IMR-90 (cell line): ENCODE results near the gene CCSER1. TPM values are rescaled to one million over a fixed set of nuclear protein-coding genes. Genes with fewer than 3 reads are reported as not detected.
A peak's percentile ranks its signal among the peaks of the same experiment; 100 is the strongest.

Experiments
- ATAC-seq: fragments of 200-7000 bp; cut with Tn5 transposase; 2 replicates; pipeline ENCODE4 v1.9.1; 2020; ENCODE audit warnings: low read depth, mild to moderate bottlenecking, moderate library complexity
- BruUV-seq: library from RNA; stranded (reverse); fragments of 400-500 nt; replicated peaks from 2 replicates; lab custom pipeline; 2021; lab: Mats Ljungman, UMichigan
- CTCF ChIA-PET: fragments of 300-600 bp; formaldehyde crosslinking; extraction: SDS; loops from one replicate; lab custom pipeline; 2021; ENCODE audit warnings: antibody characterized with exemption; lab: Yijun Ruan, JAX
- POLR2A ChIA-PET: fragments of 300-600 bp; sonication (Branson Sonifier 250); formaldehyde crosslinking; loops from one replicate; lab custom pipeline; 2022; ENCODE audit warnings: antibody characterized with exemption; ENCODE audit not compliant: unreplicated experiment; lab: Charles Lee
- DNase-seq: peaks from one replicate; pipeline ENCODE4 v3.0.0; 2013
- H2AFZ ChIP-seq: replicated peaks from 2 replicates; pipeline ENCODE3; 2013; ENCODE audit warnings: low read length, mild to moderate bottlenecking; ENCODE audit not compliant: poor library complexity
- H2AK5ac ChIP-seq: 2 replicates; pipeline ENCODE4 v1.6.1; 2013; ENCODE audit warnings: low read depth, low read length, inconsistent platforms
- H2AK9ac ChIP-seq: replicated peaks from 2 replicates; pipeline ENCODE3; 2013; ENCODE audit warnings: mild to moderate bottlenecking, low read depth, low read length, moderate library complexity; ENCODE audit not compliant: poor library complexity
- H2BK120ac ChIP-seq: 2 replicates; pipeline ENCODE4 v1.6.1; 2013; ENCODE audit warnings: low read depth, low read length, inconsistent platforms
- H2BK15ac ChIP-seq: 3 replicates; pipeline ENCODE4 v1.6.1; 2013; ENCODE audit warnings: low read depth, low read length, inconsistent platforms
- H2BK20ac ChIP-seq: 2 replicates; pipeline ENCODE4 v1.6.1; 2013; ENCODE audit warnings: low read depth, mild to moderate bottlenecking, inconsistent platforms, low read length, moderate library complexity
- H2BK5ac ChIP-seq: 2 replicates; pipeline ENCODE4 v1.6.1; 2013; ENCODE audit warnings: mild to moderate bottlenecking, low read depth, low read length, inconsistent platforms; ENCODE audit not compliant: poor library complexity, severe bottlenecking
- H3K14ac ChIP-seq: replicated peaks from 2 replicates; pipeline ENCODE4 v1.6.1; 2013; ENCODE audit warnings: low read depth, low read length, inconsistent platforms
- H3K18ac ChIP-seq: 2 replicates; pipeline ENCODE4 v1.6.1; 2013; ENCODE audit warnings: low read depth, low read length, control low read depth
- H3K23ac ChIP-seq: 2 replicates; pipeline ENCODE4 v1.6.1; 2013; ENCODE audit warnings: low read depth, low read length, inconsistent platforms
- H3K27ac ChIP-seq: 2 replicates; pipeline ENCODE4 v1.5.1; 2013; ENCODE audit warnings: mild to moderate bottlenecking, control low read depth, low read length; ENCODE audit not compliant: insufficient read depth
- H3K27me3 ChIP-seq: 2 replicates; pipeline ENCODE4 v1.6.1; 2013; ENCODE audit warnings: low read length; ENCODE audit not compliant: control insufficient read depth, insufficient read depth
- H3K36me3 ChIP-seq: 2 replicates; pipeline ENCODE4 v1.6.1; 2013; ENCODE audit warnings: low read length, mixed read lengths; ENCODE audit not compliant: control insufficient read depth, insufficient read depth
- H3K4ac ChIP-seq: 2 replicates; pipeline ENCODE4 v1.6.1; 2013; ENCODE audit warnings: low read depth, low read length, inconsistent platforms
- H3K4me1 ChIP-seq: 2 replicates; pipeline ENCODE4 v1.6.1; 2013; ENCODE audit warnings: low read length, mixed read lengths; ENCODE audit not compliant: control insufficient read depth, insufficient read depth
- H3K4me2 ChIP-seq: 2 replicates; pipeline ENCODE4 v1.6.1; 2013; ENCODE audit warnings: low read depth, mild to moderate bottlenecking, control low read depth, low read length, moderate library complexity
- H3K4me3 ChIP-seq: 2 replicates; pipeline ENCODE4 v1.5.1; 2013; ENCODE audit warnings: low read depth, mild to moderate bottlenecking, control low read depth, low read length, moderate library complexity; ENCODE audit not compliant: insufficient read depth
- H3K56ac ChIP-seq: 2 replicates; pipeline ENCODE4 v1.6.1; 2013; ENCODE audit warnings: low read length, inconsistent platforms; ENCODE audit not compliant: insufficient read depth; ENCODE audit errors: extremely low read depth
- H3K79me1 ChIP-seq, 2 experiments: 2 replicates each; pipeline ENCODE4 v1.6.1; 2013; ENCODE audit warnings: low read length in 2 of 2, inconsistent platforms in 1 of 2, low read depth in 1 of 2
- H3K9ac ChIP-seq: 2 replicates; pipeline ENCODE4 v1.6.1; 2013; ENCODE audit warnings: low read depth, low read length, control low read depth
- H3K9me1 ChIP-seq: 2 replicates; pipeline ENCODE4 v1.6.1; 2013; ENCODE audit warnings: low read length, inconsistent platforms; ENCODE audit not compliant: insufficient read depth
- H3K9me3 ChIP-seq: 2 replicates; pipeline ENCODE4 v1.6.1; 2013; ENCODE audit warnings: low read length; ENCODE audit not compliant: control insufficient read depth, insufficient read depth
- H4K20me1 ChIP-seq: 2 replicates; pipeline ENCODE4 v1.6.1; 2013; ENCODE audit warnings: low read length, inconsistent platforms; ENCODE audit not compliant: insufficient read depth
- H4K5ac ChIP-seq: 2 replicates; pipeline ENCODE4 v1.6.1; 2013; ENCODE audit warnings: mild to moderate bottlenecking, low read depth, low read length, control low read depth
- H4K8ac ChIP-seq, 2 experiments: 2 replicates each; pipeline ENCODE4 v1.6.1; 2013; ENCODE audit warnings: low read depth in 2 of 2, low read length in 2 of 2, control low read depth in 1 of 2, inconsistent platforms in 1 of 2
- H4K91ac ChIP-seq: 2 replicates; pipeline ENCODE4 v1.6.1; 2013; ENCODE audit warnings: low read depth, low read length, inconsistent platforms; ENCODE audit not compliant: insufficient read depth
- BHLHE40 ChIP-seq: fragments of 150-350 bp; IDR thresholded peaks from 2 replicates; pipeline ENCODE4 v1.6.1; 2016; ENCODE audit warnings: mild to moderate bottlenecking, low read depth, low read length
- CEBPB ChIP-seq: IDR thresholded peaks from 2 replicates; pipeline ENCODE4 v1.6.1; 2012; ENCODE audit warnings: low read depth, low read length, improper control_type of control experiment
- FOS ChIP-seq: fragments of 150-350 bp; IDR thresholded peaks from 2 replicates; pipeline ENCODE4 v1.6.1; 2016; ENCODE audit warnings: low read depth, low read length
- MAFK ChIP-seq: IDR thresholded peaks from 2 replicates; pipeline ENCODE4 v1.6.1; 2012; ENCODE audit warnings: low read depth, low read length, improper control_type of control experiment
- MAZ ChIP-seq: IDR thresholded peaks from 2 replicates; pipeline ENCODE4 v1.6.1; 2012; ENCODE audit warnings: low read depth, mild to moderate bottlenecking, low read length, improper control_type of control experiment, moderate library complexity, borderline replicate concordance
- NFE2L2 ChIP-seq: fragments of 150-350 bp; IDR thresholded peaks from 2 replicates; pipeline ENCODE4 v1.6.1; 2016; ENCODE audit warnings: low read depth, mild to moderate bottlenecking, low read length
- POLR2A ChIP-seq: IDR thresholded peaks from 2 replicates; pipeline ENCODE4 v1.6.1; 2012; ENCODE audit warnings: mild to moderate bottlenecking, low read depth, low read length
- RCOR1 ChIP-seq: IDR thresholded peaks from 2 replicates; pipeline ENCODE4 v1.6.1; 2012; ENCODE audit warnings: mild to moderate bottlenecking, low read length, improper control_type of control experiment; ENCODE audit not compliant: insufficient replicate concordance
- WGBS, 2 experiments: methylation state at CpG; one replicate each; pipeline versions ENCODE4 v1.1.5 to v1.1.7; 2013; ENCODE audit warnings: missing lambda C conversion rate in 2 of 2; ENCODE audit not compliant: insufficient read length in 1 of 2; ENCODE audit errors: extremely low coverage in 2 of 2; 5-methylcytosine and 5-hydroxymethylcytosine counted together
- dilution Hi-C: fragments of 300-500 bp; cut with HindIII; formaldehyde crosslinking; loops from one replicate; pipeline ENCODE4 v1.14.3; 2018; ENCODE audit warnings: low sequenced_read_pairs; ENCODE audit not compliant: unreplicated experiment
- in situ Hi-C: fragments of 300-500 bp; cut with MboI; formaldehyde crosslinking; loops from 3 replicates; pipeline ENCODE4 v1.14.3; 2019; ENCODE audit warnings: low sequenced_read_pairs, inconsistent platforms, mixed read lengths
- intact Hi-C: fragments of 100-400 bp; cut with micrococcal nuclease; formaldehyde crosslinking; loops from 2 replicates; pipeline ENCODE4 v1.10.0; 2022
- polyA plus RNA-seq, 3 experiments: library from polyadenylated mRNA; depleted of rRNA; stranded (reverse); fragments of >200 nt; gene quantifications; 2 replicates each; pipeline ENCODE4 v1.2.3, GENCODE V29; 2012; ENCODE audit warnings: low replicate concordance in 1 of 3
- total RNA-seq: library from RNA; depleted of rRNA; stranded (reverse); fragments of >200 nt; gene quantifications from 2 replicates; pipeline ENCODE4 v1.2.3, GENCODE V29; 2012
- TF ChIP-seq, protein P1 (sequence below): conservative IDR thresholded peaks from 2 replicates; pipeline ENCODE4 v1.5.1; 2012; ENCODE audit warnings: mild to moderate bottlenecking, low read depth, low read length, improper control_type of control experiment

Gene CCSER1
- total and polyA plus RNA-seq, 2 of the 4 experiments (the other 2 are of a cell fraction), result not detected

DNA sequence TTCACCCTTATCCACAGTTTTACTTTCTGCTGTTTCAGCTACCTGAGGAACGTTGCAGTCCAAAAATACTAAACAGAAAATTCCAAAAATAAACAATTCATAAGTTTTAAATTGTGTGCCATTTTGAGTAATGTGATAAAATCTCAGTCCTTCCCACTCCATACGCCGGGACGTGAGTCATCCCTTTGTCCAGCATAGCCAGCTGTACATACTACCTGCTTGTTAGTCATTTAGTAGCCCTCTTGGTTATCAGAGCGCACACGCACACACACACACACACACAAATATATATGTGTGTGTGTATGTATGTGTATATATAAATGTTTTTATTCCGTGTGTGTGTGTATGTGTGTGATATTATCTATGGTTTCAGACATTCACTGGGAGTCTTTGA, 4.8 kb upstream of the CCSER1 start:
- H3K23ac ChIP-seq, result no peak overlapping the region
- intact Hi-C loops (no loop called here), dilution Hi-C loops (no loop called here), in situ Hi-C loops (no loop called here)
- no peak overlapping the region for H4K91ac ChIP-seq
- H2BK20ac ChIP-seq, result no peak overlapping the region
- ChIA-PET CTCF (interaction anchor here (0.6 kb wide), 1 partner anchor 13 kb away, joined by 3 read pairs; no protein-coding TSS in a partner anchor), POLR2A (no interaction called here)
- H2BK5ac ChIP-seq, result no peak overlapping the region
- H2BK15ac ChIP-seq, result no peak overlapping the region
- no peak overlapping the region for H3K4me3 ChIP-seq
- BruUV-seq, result no TSS peak
- TF ChIP-seq CEBPB (no peak), MAFK (no peak), RCOR1 (no peak), FOS (no peak), NFE2L2 (no peak), POLR2A (no peak), MAZ (no peak), BHLHE40 (no peak)
- TF ChIP-seq, protein P1, sequence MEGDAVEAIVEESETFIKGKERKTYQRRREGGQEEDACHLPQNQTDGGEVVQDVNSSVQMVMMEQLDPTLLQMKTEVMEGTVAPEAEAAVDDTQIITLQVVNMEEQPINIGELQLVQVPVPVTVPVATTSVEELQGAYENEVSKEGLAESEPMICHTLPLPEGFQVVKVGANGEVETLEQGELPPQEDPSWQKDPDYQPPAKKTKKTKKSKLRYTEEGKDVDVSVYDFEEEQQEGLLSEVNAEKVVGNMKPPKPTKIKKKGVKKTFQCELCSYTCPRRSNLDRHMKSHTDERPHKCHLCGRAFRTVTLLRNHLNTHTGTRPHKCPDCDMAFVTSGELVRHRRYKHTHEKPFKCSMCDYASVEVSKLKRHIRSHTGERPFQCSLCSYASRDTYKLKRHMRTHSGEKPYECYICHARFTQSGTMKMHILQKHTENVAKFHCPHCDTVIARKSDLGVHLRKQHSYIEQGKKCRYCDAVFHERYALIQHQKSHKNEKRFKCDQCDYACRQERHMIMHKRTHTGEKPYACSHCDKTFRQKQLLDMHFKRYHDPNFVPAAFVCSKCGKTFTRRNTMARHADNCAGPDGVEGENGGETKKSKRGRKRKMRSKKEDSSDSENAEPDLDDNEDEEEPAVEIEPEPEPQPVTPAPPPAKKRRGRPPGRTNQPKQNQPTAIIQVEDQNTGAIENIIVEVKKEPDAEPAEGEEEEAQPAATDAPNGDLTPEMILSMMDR, result no peak
- H3K27ac ChIP-seq, result no peak overlapping the region
- no peaks in the 10 kb centered on the region for H3K9me3 ChIP-seq
- no peak overlapping the region for H4K5ac ChIP-seq
- no peak overlapping the region for H3K9ac ChIP-seq
- no peaks in the 10 kb centered on the region for H4K20me1 ChIP-seq
- DNase-seq (peak; percentile 3), ATAC-seq (no peak)
- H3K4me2 ChIP-seq, result no peak overlapping the region
- H2AFZ ChIP-seq, result no peak overlapping the region
- WGBS, 2 experiments, result no CpG with 5 or more reads among the region's 7 CpGs
- no peak overlapping the region for H2AK5ac ChIP-seq
- no peaks in the 10 kb centered on the region for H3K9me1 ChIP-seq
- no peaks in the 10 kb centered on the region for H3K79me1 ChIP-seq
- H3K36me3 ChIP-seq, result no peaks in the 10 kb centered on the region
- no peak overlapping the region for H3K56ac ChIP-seq
- no peak overlapping the region for H3K14ac ChIP-seq
- no peak overlapping the region for H4K8ac ChIP-seq
- H2AK9ac ChIP-seq, result no peak overlapping the region
- H3K27me3 ChIP-seq, result peaks cover 3% of the 10 kb centered on the region; the same call in 1 of the 2 replicates
- H3K4ac ChIP-seq, result no peak overlapping the region
- no peak overlapping the region for H3K18ac ChIP-seq
- H2BK120ac ChIP-seq, result no peak overlapping the region
- no peaks in the 10 kb centered on the region for H3K4me1 ChIP-seq
